HCT116 (cell line): Measurements from ENCODE around the gene CACNB3.

ENCODE experiments used
- RAD21 ChIP-seq: IDR thresholded peaks from 2 replicates; pipeline ENCODE4 v1.6.1; 2012; ENCODE audit warnings: low read depth, mild to moderate bottlenecking
- TF ChIP-seq, protein P1 (sequence below), 3 experiments: fragments of 200-600 bp in 1 of 3; sonication (generic) in 1 of 3; IDR thresholded peaks in 2 of 3; conservative IDR thresholded peaks in 1 of 3; 2 replicates each; pipeline ENCODE4 v1.5.1; 2012 to 2017; ENCODE audit warnings: low read depth in 2 of 3, low read length in 2 of 3, antibody characterized with exemption in 1 of 3, borderline replicate concordance in 1 of 3, control low read depth in 1 of 3, mild to moderate bottlenecking in 1 of 3, mixed read lengths in 1 of 3, mixed run types in 1 of 3, moderate library complexity in 1 of 3; ENCODE audit not compliant: insufficient read depth in 1 of 3

DNA sequence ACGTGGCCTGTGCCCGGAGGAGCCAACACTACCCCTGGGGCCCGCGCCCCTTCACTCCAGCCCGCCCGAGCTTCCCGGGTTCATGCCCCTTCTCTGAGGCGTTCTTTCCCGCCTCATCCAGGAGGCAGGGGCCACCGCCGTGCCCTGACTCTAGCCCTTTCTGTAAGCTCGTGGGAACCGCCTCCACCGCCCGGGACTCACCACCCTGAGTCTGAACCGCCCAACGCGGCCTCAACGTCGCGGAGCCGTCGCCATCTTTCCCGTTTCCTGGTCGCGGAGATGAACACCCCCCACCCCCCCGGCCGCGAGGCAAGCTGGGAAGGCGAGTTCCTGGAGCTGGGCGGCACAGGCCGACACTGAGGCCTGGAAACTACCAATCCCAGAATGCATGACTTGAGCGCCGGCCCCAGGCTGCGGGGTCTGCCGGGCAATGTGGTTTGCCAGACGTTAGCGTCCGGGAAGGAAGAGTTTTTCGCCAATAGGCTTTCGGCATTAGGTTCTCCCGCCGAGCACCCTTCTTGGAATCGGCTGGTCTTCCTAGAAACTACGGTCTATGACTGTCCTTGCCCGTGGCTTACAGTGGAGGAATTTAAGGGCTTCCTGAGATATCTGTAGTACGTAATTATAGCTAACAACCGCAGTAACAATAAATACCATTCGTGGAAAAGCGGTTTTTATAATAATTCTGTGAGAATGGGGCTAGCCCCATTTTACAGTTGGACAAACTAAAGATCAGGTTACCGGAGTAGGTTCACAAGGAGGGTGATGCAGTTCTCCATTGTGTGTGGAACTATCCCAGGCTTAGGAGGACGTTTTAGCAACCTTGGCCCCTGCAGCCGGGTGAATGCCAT is 33.8 kb downstream of the CACNB3 start, which contains the start of gene DDX23:
- no peak for TF ChIP-seq RAD21
- TF ChIP-seq, protein P1, sequence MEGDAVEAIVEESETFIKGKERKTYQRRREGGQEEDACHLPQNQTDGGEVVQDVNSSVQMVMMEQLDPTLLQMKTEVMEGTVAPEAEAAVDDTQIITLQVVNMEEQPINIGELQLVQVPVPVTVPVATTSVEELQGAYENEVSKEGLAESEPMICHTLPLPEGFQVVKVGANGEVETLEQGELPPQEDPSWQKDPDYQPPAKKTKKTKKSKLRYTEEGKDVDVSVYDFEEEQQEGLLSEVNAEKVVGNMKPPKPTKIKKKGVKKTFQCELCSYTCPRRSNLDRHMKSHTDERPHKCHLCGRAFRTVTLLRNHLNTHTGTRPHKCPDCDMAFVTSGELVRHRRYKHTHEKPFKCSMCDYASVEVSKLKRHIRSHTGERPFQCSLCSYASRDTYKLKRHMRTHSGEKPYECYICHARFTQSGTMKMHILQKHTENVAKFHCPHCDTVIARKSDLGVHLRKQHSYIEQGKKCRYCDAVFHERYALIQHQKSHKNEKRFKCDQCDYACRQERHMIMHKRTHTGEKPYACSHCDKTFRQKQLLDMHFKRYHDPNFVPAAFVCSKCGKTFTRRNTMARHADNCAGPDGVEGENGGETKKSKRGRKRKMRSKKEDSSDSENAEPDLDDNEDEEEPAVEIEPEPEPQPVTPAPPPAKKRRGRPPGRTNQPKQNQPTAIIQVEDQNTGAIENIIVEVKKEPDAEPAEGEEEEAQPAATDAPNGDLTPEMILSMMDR (IDR thresholded peaks at IDR 0.05 in 2 of 3, conservative IDR thresholded peaks at IDR 0.05 in 1 of 3; ENCODE audit: borderline replicate concordance in 1 of 3, insufficient read depth in 1 of 3, low read depth in 2 of 3, low read length in 2 of 3) = no peak
